ENCODE data around the gene BLOC1S1. TPM values are rescaled to one million over a fixed set of nuclear protein-coding genes. Genes with fewer than 3 reads are reported as not detected.

BLOC1S1 gene
- 36.1 and 41.2 TPM in 2 replicates for total RNA-seq

DNA sequence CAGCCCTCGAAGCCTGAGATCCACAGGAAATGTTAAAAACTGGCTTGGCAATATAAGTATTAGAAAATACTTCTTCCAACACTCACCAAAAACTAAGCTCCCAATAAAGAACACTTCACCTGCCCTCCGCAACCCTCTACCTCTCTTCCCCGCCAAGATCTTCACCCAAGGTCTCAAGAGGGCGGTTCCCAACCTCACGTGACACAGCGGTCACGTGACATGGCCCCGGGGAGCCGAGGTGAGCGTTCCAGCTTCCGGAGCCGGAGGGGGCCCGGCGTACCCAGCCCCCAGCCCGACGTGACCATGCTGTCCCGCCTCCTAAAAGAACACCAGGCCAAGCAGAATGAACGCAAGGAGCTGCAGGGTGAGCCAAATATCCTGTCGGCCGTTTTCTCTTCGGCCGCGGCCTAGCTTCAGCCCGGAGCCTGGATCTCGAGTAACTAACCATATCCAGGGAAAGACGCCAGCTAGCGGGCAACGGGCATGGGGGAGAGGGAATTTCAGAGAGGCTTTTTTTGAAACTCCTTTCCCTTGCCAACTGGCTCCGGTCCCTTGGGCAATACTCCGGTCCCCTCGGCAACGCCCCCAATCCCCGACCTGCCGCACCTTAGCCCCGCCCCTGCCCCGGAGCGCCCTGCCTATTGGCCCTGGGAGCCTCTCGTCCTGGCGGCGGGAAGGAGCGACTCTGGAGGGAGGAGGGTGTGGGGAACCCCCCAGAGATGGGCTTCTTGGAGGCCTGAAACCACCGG lies at the start of gene BLOC1S1:
Gene BLOC1S1 (plus strand): TSS at position 214 of the 749 bp plus-strand sequence. CDS start 6 bp downstream, at position 220.

GRCh38 chr12:55707841-55708694 lies 7.8 kb upstream of the BLOC1S1 start, which contains the start of gene ITGA7:
TSS of gene ITGA7 (minus strand) at chr12:55707904. CDS start at chr12:55707682, 222 bp downstream.

DNA sequence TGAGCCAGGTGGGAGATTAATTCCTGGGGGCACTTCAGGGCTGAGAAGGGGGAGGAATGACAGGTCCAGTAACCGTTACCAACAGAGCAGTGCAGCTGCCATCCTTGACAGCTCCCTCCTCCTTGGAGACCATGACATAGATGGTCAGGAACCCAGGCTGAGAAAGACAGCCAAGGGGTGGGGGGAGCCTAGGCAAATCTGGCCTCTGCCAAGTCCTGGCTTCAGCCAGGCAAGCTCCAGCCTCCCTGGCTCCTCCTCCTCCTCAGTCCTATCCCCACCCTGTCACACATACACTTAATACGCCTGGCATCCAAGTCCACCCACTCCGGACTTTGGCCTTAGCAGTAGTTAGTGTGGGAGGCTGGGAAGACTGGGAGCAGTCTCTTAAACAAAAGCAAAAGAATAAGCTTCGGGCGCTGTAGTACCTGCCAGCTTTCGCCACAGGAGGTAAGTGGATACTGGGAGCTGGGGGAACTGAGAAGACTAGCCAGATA lies 4.3 kb downstream of the BLOC1S1 start, which contains the start of gene RDH5:
Gene RDH5 (plus strand): TSS at position 323 of the 494 bp plus-strand sequence. CDS start 792 bp downstream, outside the sequence.

DNA sequence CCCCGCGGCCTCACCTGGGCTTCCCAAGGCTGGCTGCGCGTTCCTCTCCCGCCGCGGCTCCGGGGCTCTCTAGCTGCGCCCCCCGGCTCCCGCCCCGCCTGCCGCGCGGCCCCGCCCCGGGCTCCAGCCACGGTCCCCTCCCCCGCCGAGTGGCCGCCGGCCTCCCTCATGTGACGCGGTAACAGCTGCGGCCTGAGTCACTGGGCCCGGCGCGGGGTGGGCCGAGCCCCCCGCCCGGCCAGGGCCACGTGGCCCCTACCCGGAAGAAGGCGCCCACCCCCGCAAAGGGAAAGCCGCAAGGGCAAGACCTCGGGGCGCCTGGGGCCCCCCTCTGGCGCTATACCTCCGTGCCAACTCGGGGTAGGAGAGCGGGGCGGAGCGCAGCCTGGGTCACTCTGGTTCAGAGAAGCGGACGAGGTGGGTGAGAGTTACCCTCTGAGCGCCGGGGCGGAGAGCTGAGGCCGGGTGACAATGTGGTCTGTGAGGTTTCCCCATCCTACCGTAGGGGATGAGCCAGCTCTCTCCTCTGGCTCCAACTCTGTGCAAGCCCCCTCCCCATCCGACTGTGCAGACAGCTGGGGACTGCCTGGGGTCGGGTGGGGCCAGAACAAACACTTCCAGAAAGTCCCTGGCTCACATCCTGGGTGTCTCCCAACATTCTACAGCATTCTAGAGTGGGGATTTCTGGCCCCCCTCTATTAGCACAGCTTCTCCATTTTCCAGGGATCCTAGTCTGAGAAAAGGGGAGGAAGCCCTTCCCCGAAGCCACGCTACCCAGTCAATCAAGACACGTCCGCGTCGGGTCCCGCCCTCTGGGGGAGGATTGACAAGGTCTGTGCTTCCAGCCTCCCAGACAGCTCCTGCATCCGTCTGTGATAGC lies 13.3 kb downstream of the BLOC1S1 start, which contains the start of gene CD63:
Gene CD63 (minus strand): TSS at position 71 of the 880 bp plus-strand sequence. CDS start 668 bp downstream, outside the sequence.

DNA sequence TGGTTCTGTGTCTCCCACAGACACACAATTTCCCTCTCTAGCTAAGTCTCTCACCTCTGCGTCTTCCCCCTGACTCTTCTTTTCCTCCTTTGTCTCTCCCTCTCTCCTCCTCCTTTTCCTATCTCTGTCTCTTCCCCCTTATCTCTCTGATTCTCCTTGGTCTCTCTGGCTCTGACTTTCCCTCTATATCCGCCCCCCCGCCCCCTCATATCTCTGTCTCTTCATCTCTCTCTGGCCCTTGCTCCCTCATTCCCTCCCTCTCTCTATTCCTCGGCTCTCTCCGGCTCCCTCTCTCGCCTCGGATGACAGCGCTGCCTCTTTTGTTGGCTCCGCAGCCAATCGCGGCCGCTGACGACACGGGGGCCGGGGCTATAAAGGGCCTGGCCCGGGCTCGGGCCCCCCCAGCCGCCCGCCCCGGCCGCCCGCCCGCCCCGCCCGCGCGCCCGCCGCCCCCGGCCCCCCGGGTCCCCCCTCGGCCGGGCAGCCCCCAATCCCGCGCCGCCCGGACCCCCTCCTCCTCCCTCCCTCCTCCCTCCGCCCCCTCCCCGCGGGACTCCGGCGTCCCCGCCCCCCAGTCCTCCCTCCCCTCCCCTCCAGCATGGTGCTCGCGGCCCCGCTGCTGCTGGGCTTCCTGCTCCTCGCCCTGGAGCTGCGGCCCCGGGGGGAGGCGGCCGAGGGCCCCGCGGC lies 27.0 kb downstream of the BLOC1S1 start, which contains the start of gene GDF11:
Gene GDF11 (plus strand): TSS at position 404 of the 687 bp plus-strand sequence. CDS start 195 bp downstream, at position 599.

Other genes starting within 250 kb of the BLOC1S1 start
- gene OR6C70, start 245.9 kb upstream of the BLOC1S1 start, total RNA-seq = not detected in 2 replicates
- gene OR6C68, start 223.7 kb upstream of the BLOC1S1 start, total RNA-seq = not detected in 2 replicates
- not detected in 2 replicates for gene OR6C4, start 166.4 kb upstream of the BLOC1S1 start, total RNA-seq
- gene OR2AP1, start 143.6 kb upstream of the BLOC1S1 start, total RNA-seq = not detected in 2 replicates
- not detected in 2 replicates for gene OR10P1, start 79.2 kb upstream of the BLOC1S1 start, total RNA-seq
- gene ITGA7, start 8.1 kb upstream of the BLOC1S1 start, total RNA-seq = 77.4 and 184 TPM in 2 replicates
- 13.8 and 34.9 TPM in 2 replicates for gene RDH5, start 4.3 kb downstream of the BLOC1S1 start, total RNA-seq
- 1,787 and 2,090 TPM in 2 replicates for gene CD63, start 13.0 kb downstream of the BLOC1S1 start, total RNA-seq
- gene GDF11, start 27.1 kb downstream of the BLOC1S1 start, total RNA-seq = 12.2 and 15.3 TPM in 2 replicates
- gene SARNP, start 101.7 kb downstream of the BLOC1S1 start, total RNA-seq = 44.2 and 48.0 TPM in 2 replicates
- gene ORMDL2, start 102.0 kb downstream of the BLOC1S1 start, total RNA-seq = 27.8 and 30.4 TPM in 2 replicates
- gene DNAJC14, start 113.5 kb downstream of the BLOC1S1 start, total RNA-seq = 54.3 and 56.2 TPM in 2 replicates
- gene MMP19, start 126.9 kb downstream of the BLOC1S1 start, total RNA-seq = 5.8 and 16.2 TPM in 2 replicates
- gene PYM1, start 211.8 kb downstream of the BLOC1S1 start, total RNA-seq = 18.1 and 19.2 TPM in 2 replicates
- 62.4 and 86.8 TPM in 2 replicates for gene DGKA, start 215.1 kb downstream of the BLOC1S1 start, total RNA-seq
- 0.65 and 0.76 TPM in 2 replicates for gene PMEL, start 250.0 kb downstream of the BLOC1S1 start, total RNA-seq

Data from smooth muscle cell of the pulmonary artery (primary cell).